HG03103 (cell line): ENCODE measurements around the gene COL21A1.

Source experiments
- ATAC-seq: cut with Tn5 transposase; IDR thresholded peaks from one replicate; pipeline ENCODE4 v1.9.1; 2021; ENCODE audit warnings: low read depth; ENCODE audit not compliant: unreplicated experiment

Gene COL21A1

GRCh38 chr6:56246541-56246880, 869 bp downstream of the COL21A1 start:
- no peak for ATAC-seq

- no peak for ATAC-seq
Measured at GRCh38 chr6:56245903-56246351, 1.5 kb downstream of the COL21A1 start.

GRCh38 chr6:56244528-56245253, 2.7 kb downstream of the COL21A1 start:
- ATAC-seq = no peak

- no peak for ATAC-seq
Measured at GRCh38 chr6:56244089-56244488, 3.3 kb downstream of the COL21A1 start.

DNA sequence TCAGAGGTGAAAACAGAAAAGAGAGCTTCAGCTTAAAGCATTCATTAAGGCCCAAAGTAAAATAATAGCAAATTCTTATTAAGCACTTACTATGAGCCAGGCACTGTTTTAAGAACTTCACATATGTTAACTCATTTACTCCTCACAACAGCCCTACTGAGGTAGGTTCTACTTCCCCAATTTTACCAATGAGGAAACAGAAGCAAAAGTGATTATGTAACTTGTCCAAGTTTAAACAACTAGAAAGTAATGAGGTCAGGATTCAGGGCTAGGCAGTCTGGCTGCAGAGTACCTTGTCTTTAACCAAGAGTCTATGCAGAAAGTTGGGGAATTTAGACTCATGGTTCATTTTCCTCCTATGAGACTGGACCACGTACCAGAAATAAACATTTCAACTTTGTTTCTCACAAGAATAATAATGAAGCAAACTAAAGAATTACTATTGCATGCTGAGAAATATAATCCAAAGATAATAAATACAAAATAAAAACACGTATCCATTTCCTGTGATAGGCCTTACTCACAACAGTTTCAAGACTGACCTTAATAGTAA, 3.8 kb downstream of the COL21A1 start:
- ATAC-seq = peak; percentile 82

DNA sequence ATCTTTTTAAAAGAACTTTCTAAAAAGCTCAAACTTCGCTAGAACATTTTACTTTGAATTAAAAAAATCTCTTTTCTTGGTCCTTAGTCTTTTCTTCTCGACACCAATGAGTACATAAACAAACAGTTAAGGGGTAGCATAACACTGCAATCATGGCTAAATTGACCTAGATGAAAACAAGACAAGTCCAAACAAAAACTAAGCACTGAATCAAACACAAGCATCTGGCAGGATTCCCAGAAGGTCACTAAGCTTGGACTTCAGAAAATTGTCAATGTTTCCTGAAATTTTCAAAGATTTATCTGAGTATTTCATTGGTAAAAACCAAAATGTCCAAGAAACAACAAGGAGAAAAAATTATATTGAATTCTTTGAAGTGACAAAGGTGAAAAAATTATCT, 5.0 kb downstream of the COL21A1 start:
- ATAC-seq = no peak

DNA sequence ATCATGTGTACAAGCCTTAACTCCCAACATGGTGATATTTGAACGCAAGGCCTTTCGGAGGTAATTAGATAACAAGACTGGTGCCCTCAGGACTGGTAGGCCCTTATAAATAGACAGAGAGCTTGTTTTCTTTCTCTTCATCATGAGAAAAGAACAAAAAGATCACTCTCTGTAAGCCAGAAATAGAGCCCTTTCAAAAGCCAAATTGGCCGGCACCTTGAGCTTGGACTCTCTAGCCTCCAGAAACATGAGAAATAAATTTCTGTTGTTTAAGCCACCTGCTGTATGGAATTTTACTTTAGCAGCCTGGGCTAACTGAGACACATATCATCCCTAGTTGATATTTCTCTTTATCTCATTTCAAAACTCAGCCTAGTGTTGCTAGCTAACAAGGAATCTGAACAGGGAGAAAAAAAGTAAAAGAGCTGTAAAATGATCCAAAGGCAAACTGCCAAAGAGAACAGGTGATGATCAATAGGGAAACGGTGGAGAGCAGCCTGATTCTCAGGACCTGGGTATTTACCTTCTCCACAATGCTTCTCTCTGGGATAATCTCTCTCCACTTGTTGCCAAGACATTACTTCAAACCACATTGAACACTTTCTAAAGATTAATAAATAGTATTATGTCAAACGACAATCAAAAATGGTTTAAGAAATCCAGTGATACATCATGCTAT, 6.1 kb downstream of the COL21A1 start:
- no peak for ATAC-seq

- ATAC-seq = no peak
Measured at GRCh38 chr6:56238352-56238751, 9.0 kb downstream of the COL21A1 start.

DNA sequence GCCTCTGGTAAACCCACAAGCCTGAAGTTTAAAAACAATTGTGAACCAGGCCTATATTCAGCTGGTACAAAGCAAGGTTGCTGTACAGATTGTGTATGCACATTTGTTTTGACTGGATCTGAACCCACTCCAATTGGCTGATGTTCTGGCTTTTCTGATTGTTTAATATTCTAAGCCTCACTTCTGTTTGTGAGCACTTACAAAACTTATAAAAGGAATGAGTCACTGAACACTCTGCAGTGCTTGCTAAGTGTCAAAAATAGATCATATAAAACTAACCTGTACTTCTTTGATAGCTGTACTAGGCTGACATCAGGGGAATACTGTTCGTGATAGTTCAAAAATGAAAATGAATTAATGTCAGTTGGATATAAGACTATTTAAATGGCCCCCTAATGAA, 12.1 kb downstream of the COL21A1 start:
- ATAC-seq = no peak

DNA sequence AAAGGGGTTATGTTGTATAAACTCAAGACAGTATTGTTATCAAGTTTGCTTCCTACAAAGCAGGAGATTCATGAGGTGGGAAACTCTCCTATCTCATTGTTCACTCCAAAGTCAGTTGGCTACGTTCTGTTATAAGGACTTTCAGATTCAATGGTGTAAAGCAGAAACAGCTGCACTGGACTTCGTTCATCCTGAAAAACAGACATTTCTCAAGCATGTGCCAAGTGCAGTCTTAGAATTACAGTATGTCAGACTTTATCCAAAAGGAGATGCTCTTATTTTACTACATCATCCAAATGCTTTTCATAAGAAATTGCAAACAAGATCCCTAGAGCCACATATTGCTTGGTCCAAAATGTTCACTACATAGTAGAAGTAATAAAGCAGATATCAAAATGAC, 14.9 kb downstream of the COL21A1 start:
- ATAC-seq = no peak

GRCh38 chr6:56231827-56232226, 15.6 kb downstream of the COL21A1 start:
- no peak for ATAC-seq

- no peak for ATAC-seq
Measured at GRCh38 chr6:56230976-56231566, 16.3 kb downstream of the COL21A1 start.

GRCh38 chr6:56227071-56227879, 20.1 kb downstream of the COL21A1 start:
- ATAC-seq = no peak

GRCh38 chr6:56223995-56224394, 23.4 kb downstream of the COL21A1 start:
- no peak for ATAC-seq

DNA sequence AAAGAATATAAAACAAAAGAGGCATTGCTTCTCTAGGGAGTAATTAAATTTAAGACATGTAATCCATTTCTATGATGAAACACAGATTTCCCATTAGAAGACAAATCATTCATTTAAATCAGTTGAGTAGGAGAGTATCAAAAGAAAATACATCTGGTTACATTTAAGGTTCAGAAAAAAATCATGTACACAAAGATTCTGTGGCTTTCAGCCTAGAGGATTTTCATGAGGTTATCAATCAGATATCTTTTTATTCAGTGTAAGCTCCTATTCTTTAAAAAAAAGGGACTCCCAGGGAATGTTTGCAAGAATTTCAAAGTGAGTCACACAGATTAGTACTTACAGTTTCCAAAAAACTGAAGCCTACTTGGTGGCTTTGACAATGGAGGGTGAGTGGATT, 24.9 kb downstream of the COL21A1 start:
- no peak for ATAC-seq

- ATAC-seq = no peak
Measured at GRCh38 chr6:56220078-56220477, 27.3 kb downstream of the COL21A1 start.

DNA sequence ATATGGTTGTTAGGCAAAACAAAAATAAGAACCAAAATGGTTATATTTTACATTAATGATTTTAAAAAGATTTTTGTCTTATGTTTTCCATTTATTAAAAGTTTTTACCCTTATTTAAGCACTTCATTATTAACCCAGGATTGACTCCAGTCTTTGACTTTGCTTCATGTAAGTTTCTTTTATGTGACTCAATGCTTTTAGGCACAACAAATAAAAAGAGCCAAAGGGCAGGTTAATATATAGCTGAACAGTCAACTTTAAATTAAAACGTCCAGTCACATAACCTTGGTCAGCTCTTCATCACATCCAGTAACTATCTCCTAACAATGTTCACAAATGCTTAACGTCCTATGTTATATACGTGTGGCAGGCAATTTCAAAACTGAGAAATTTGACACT, 32.7 kb downstream of the COL21A1 start:
- no peak for ATAC-seq

GRCh38 chr6:56214041-56214702, 33.2 kb downstream of the COL21A1 start:
- no peak for ATAC-seq

DNA sequence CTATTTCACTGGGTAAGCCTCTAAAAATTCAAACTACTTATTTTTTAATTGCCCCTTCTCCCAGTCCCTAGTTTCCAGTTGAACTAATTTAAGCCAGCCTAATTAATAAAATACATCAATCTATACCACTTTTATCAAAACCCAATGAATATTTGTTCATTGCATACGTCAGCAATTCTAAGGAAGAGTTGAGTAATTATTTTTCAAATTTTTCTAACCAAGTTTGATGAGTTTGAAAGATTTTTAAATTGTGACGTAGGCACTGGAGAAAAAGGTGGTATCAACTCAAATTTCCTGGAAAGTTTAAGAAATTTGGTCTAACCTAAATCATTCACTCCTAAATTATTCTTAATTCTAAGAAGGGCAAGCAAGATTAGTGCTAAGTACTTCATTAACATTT, 35.7 kb downstream of the COL21A1 start:
- ATAC-seq = no peak

GRCh38 chr6:56204134-56204533, 43.2 kb downstream of the COL21A1 start:
- ATAC-seq = no peak
